PC-9 (cell line): ENCODE results near the gene EGLN2.

Experiments
- CTCF ChIP-seq: fragments of 200-600 bp; sonication (generic); conservative IDR thresholded peaks from 2 replicates; pipeline ENCODE4 v1.6.1; 2017; ENCODE audit warnings: mixed run types, antibody characterized with exemption, mild to moderate bottlenecking, moderate library complexity
- EZH2 ChIP-seq: fragments of 200-600 bp; sonication (generic); IDR thresholded peaks from 2 replicates; pipeline ENCODE4 v1.8.0; 2017; ENCODE audit warnings: antibody characterized with exemption, low read depth

DNA sequence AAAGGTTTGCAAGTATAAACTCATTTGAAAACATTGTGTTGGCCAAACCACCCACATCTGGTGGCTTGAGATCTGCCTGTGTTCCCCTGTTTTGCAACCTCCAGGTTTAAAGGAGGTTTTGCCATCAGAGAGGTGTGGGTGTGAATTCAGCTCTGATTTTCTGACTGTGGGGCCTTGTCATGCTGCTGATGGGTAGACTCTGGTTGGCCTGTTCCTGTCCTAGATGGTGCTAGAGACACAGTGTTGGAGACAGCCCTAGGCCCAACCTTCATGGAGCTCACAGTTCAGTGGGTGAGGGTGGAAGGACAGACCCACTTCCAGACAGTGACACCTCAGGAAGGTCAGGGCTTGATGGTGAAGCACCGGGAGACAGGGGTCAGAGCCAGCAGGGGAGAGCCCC, 13.5 kb upstream of the EGLN2 start:
- TF ChIP-seq CTCF, result no peak
- no peak for TF ChIP-seq EZH2
